ENCODE results near the gene EPC1. TPM values are rescaled to one million over a fixed set of nuclear protein-coding genes. Genes with fewer than 3 reads are reported as not detected.

The EPC1 gene
- total and polyA plus RNA-seq, 9 of the 15 experiments (the other 6 are each of a cell fraction or from before 2014, with no cell fraction given) = 7.0 to 43.6 (median 16.1) TPM

GRCh38 chr10:32386623-32387260 lies 39.8 kb upstream of the EPC1 start:
- Histone ChIP-seq H3K4me2 (ENCODE audit: insufficient read depth, low read length) (no peak overlapping the region), H3K36me3 (ENCODE audit: control insufficient read depth, insufficient read depth, low read length) (no peaks in the 10 kb centered on the region), H4K20me1 (replicated peaks; ENCODE audit: control insufficient read depth, insufficient read depth, low read length) (no peaks in the 10 kb centered on the region), H3K27ac (ENCODE audit: extremely low read depth, low read depth, low read length) (no peak overlapping the region), H3K9ac (ENCODE audit: insufficient read depth in 1 of 2, low read depth in 2 of 2, low read length in 2 of 2) (no peak overlapping the region), H3K9me1 (ENCODE audit: control insufficient read depth, insufficient read depth, low read length) (no peaks in the 10 kb centered on the region), H3K9me3 (replicated peaks; ENCODE audit: control insufficient read depth, insufficient read depth, low read depth, low read length) (no peaks in the 10 kb centered on the region; the same call in 1 of the 2 replicates), H3K79me2 (ENCODE audit: control insufficient read depth, insufficient read depth, low read length) (no peaks in the 10 kb centered on the region), H3K4me3 (no peak overlapping the region), H3K4me1 (replicated peaks in 1 of 2; ENCODE audit: control insufficient read depth in 2 of 2, insufficient read depth in 2 of 2, low read length in 2 of 2) (no peaks in the 10 kb centered on the region), H3K27me3 (ENCODE audit: control insufficient read depth in 2 of 2, insufficient read depth in 2 of 2, low read length in 2 of 2) (no peaks in the 10 kb centered on the region), H2AFZ (ENCODE audit: low read depth, low read length) (peak overlapping the region; percentile 72)
- 57% methylated on average over 7 of the region's 7 CpGs for WGBS (ENCODE audit: insufficient coverage, low coverage, missing lambda C conversion rate)
- TF ChIP-seq, protein P1, sequence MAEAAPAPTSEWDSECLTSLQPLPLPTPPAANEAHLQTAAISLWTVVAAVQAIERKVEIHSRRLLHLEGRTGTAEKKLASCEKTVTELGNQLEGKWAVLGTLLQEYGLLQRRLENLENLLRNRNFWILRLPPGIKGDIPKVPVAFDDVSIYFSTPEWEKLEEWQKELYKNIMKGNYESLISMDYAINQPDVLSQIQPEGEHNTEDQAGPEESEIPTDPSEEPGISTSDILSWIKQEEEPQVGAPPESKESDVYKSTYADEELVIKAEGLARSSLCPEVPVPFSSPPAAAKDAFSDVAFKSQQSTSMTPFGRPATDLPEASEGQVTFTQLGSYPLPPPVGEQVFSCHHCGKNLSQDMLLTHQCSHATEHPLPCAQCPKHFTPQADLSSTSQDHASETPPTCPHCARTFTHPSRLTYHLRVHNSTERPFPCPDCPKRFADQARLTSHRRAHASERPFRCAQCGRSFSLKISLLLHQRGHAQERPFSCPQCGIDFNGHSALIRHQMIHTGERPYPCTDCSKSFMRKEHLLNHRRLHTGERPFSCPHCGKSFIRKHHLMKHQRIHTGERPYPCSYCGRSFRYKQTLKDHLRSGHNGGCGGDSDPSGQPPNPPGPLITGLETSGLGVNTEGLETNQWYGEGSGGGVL (CRISPR knock-in tag; IDR thresholded peaks at IDR 0.05) = no peak
- TF ChIP-seq ZNF57 (CRISPR knock-in tag; IDR thresholded peaks at IDR 0.05) = no peak
- TF ChIP-seq ZC3H4 (CRISPR knock-in tag; IDR thresholded peaks at IDR 0.05; ENCODE audit: borderline replicate concordance) = no peak
- FAIRE-seq (peak; percentile 65), DNase-seq (ENCODE audit: extremely low read depth in 1 of 4, low spot score in 3 of 4) (no peak), ATAC-seq (peak; percentile 36; the same call in 1 of the 3 replicates)
- intact Hi-C loops (cut with micrococcal nuclease) = no loop called here
- ChIA-PET CTCF (ENCODE audit: low intra/inter-chr PET ratio) (no interaction called here), POLR2A (interaction anchor here (0.6 to 1.3 kb wide), 2 partner anchors 8 to 118 kb away, joined by 3 to 5 read pairs; no protein-coding TSS in a partner anchor)
- in situ Hi-C loops (cut with MboI) = no loop called here
- BruUV-seq (replicated peaks) = no TSS peak

Measured in K562 (cell line).